A673 (cell line): ENCODE results near the gene CSPG4. TPM values are rescaled to one million over a fixed set of nuclear protein-coding genes. Genes with fewer than 3 reads are reported as not detected.
A peak's percentile ranks its signal among the peaks of the same experiment; 100 is the strongest.
"Not testable (repeated sequence)": the region's sequence is repeated elsewhere in the genome, so short reads cannot be mapped to it uniquely, and the experiment has no call there.

Experiments used
- BruUV-seq: library from RNA; stranded (reverse); fragments of 400-500 nt; replicated peaks from 2 replicates; lab custom pipeline; 2021; lab: Mats Ljungman, UMichigan
- CTCF ChIA-PET: fragments of 300-600 bp; sonication (Branson Sonifier 250); formaldehyde crosslinking; loops from one replicate; lab custom pipeline; 2022; ENCODE audit warnings: antibody characterized with exemption; lab: Charles Lee
- POLR2A ChIA-PET: fragments of 300-600 bp; sonication (Branson Sonifier 250); formaldehyde crosslinking; loops from one replicate; lab custom pipeline; 2022; ENCODE audit warnings: antibody characterized with exemption; ENCODE audit not compliant: low non-redundant PET; lab: Charles Lee
- DNase-seq: peaks from one replicate; pipeline ENCODE4 v3.0.0-alpha.2; 2015; ENCODE audit warnings: low spot score
- H3K27ac ChIP-seq: fragments of 200-600 bp; sonication (generic); 2 replicates; pipeline ENCODE4 v1.5.1; 2016; ENCODE audit warnings: mixed run types, low read depth, mild to moderate bottlenecking, mixed read lengths, antibody characterized with exemption, low read length; ENCODE audit not compliant: poor library complexity, severe bottlenecking
- H3K27me3 ChIP-seq: fragments of 200-600 bp; sonication (generic); replicated peaks from 2 replicates; pipeline ENCODE4 v1.6.1; 2017; ENCODE audit warnings: mixed run types, low read depth, mild to moderate bottlenecking, mixed read lengths, antibody characterized with exemption, low read length; ENCODE audit not compliant: insufficient read depth, poor library complexity
- H3K36me3 ChIP-seq: fragments of 200-600 bp; sonication (generic); 2 replicates; pipeline ENCODE4 v1.6.1; 2016; ENCODE audit warnings: mixed run types, mild to moderate bottlenecking, mixed read lengths, antibody characterized with exemption, low read length; ENCODE audit not compliant: insufficient read depth, poor library complexity, severe bottlenecking
- H3K4me1 ChIP-seq: fragments of 200-600 bp; sonication (generic); 2 replicates; pipeline ENCODE4 v1.6.1; 2017; ENCODE audit warnings: mixed run types, mild to moderate bottlenecking, mixed read lengths, antibody characterized with exemption, low read length; ENCODE audit not compliant: insufficient read depth, poor library complexity, severe bottlenecking
- H3K4me3 ChIP-seq: fragments of 200-600 bp; sonication (generic); 2 replicates; pipeline ENCODE4 v1.5.1; 2016; ENCODE audit warnings: low read depth, mixed run types, mild to moderate bottlenecking, mixed read lengths, low read length; ENCODE audit not compliant: poor library complexity, severe bottlenecking
- H3K9me3 ChIP-seq: fragments of 200-600 bp; sonication (generic); 2 replicates; pipeline ENCODE4 v1.6.1; 2016; ENCODE audit warnings: mixed run types, low read depth, mild to moderate bottlenecking, mixed read lengths, antibody characterized with exemption, low read length; ENCODE audit not compliant: poor library complexity, severe bottlenecking
- CTCF ChIP-seq: fragments of 300-800, 200-600 bp; sonication (generic); conservative IDR thresholded peaks from 2 replicates; pipeline ENCODE4 v1.5.1; 2017; ENCODE audit warnings: low read depth, mild to moderate bottlenecking, antibody characterized with exemption, low read length, moderate library complexity, mixed read lengths
- EZH2 ChIP-seq: fragments of 200-600 bp; sonication (generic); IDR thresholded peaks from 2 replicates; pipeline ENCODE4 v1.6.1; 2017; ENCODE audit warnings: borderline replicate concordance, low read depth, mild to moderate bottlenecking, mixed read lengths, antibody characterized with exemption, low read length; ENCODE audit not compliant: poor library complexity, severe bottlenecking
- intact Hi-C: fragments of 100-400 bp; cut with micrococcal nuclease; formaldehyde crosslinking; loops from one replicate; pipeline ENCODE4 v1.10.0; 2022; ENCODE audit not compliant: unreplicated experiment
- total RNA-seq: library from RNA; stranded (reverse); gene quantifications from 2 replicates; pipeline ENCODE4 v1.2.3, GENCODE V29; 2021

The CSPG4 gene
- total RNA-seq, 1 experiment from 2014 or later = 0.11 TPM

DNA sequence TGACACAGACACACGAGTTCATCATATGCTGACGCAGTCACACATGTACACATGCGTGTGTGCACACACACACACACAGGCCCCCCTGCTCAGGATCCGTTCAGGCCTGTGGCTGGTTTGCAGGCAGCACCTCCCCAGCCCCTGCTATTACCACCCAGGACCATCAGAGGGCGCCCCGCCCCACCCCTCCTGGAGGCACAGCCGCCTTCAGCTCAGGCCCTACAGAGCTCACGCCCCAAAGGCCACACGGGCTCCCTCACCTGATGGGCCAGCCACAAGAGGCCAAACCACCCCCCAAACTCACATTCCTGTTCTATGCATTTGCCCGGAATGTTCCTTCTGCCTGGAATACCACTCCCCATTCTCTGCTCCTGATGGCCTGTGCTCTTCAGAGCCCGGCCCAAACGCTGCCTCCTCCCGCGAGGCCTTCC is 26.4 kb downstream of the CSPG4 start:
- DNase-seq = peak; percentile 78

GRCh38 chr15:75685195-75685594 is 27.5 kb downstream of the CSPG4 start:
- no peak for DNase-seq
- ChIA-PET CTCF (interaction anchor here (1.0 kb wide), 1 partner anchor 317 kb away, joined by 4 read pairs; the partner anchor contains the start of gene MAN2C1), POLR2A (no interaction called here)
- Histone ChIP-seq H3K27ac (no peak overlapping the region), H3K9me3 (no peaks in the 10 kb centered on the region), H3K4me1 (no peaks in the 10 kb centered on the region), H3K27me3 (no peaks in the 10 kb centered on the region), H3K36me3 (no peaks in the 10 kb centered on the region), H3K4me3 (no peak overlapping the region)
- TF ChIP-seq CTCF (no peak), EZH2 (no peak)
- intact Hi-C loops = no loop called here
- no TSS peak for BruUV-seq

More for the DNA sequence above, 26.4 kb downstream of the CSPG4 start:
- H3K27me3 ChIP-seq, H3K4me1 ChIP-seq, H3K9me3 ChIP-seq, POLR2A ChIA-PET, BruUV-seq, H3K36me3 ChIP-seq, H3K4me3 ChIP-seq, H3K27ac ChIP-seq: not testable (repeated sequence)
- intact Hi-C loops = loop anchor here (1.0 kb wide), 1 partner anchor 116 kb away; no protein-coding TSS in a partner anchor
- TF ChIP-seq CTCF = peak; percentile 67
- CTCF ChIA-PET = interaction anchor here (0.5 to 1.1 kb wide), 11 partner anchors 20 to 901 kb away, joined by 3 to 5 read pairs (median 3); no protein-coding TSS in a partner anchor

GRCh38 chr15:75684648-75685047 is 28.0 kb downstream of the CSPG4 start:
- ChIA-PET CTCF (interaction anchor here (0.9 to 1.1 kb wide), 3 partner anchors 117 to 317 kb away, joined by 4 to 7 read pairs (median 4); partner anchors contain the start of gene MAN2C1), POLR2A (no interaction called here)
- intact Hi-C loops = no loop called here
- Histone ChIP-seq H3K4me1 (no peaks in the 10 kb centered on the region), H3K27me3 (no peaks in the 10 kb centered on the region), H3K9me3 (no peaks in the 10 kb centered on the region), H3K4me3 (no peak overlapping the region), H3K27ac (no peak overlapping the region), H3K36me3 (no peaks in the 10 kb centered on the region)
- no peak for TF ChIP-seq CTCF
- TF ChIP-seq EZH2 = no peak
- no peak for DNase-seq
- no TSS peak for BruUV-seq
